Liver (tissue), 9 donors: ENCODE data around the gene TRAPPC6A. TPM values are rescaled to one million over a fixed set of nuclear protein-coding genes. Genes with fewer than 3 reads are reported as not detected.

Source experiments
- DNase-seq: peaks from one replicate; pipeline ENCODE4 v3.0.0-alpha.2; 2017; ENCODE audit warnings: low spot score
- H3K27ac ChIP-seq, 2 donors: one replicate each; pipeline ENCODE4 v1.7.0; 2013; ENCODE audit warnings: inconsistent platforms in 2 of 2, low read length in 2 of 2, control low read depth in 1 of 2, low read depth in 1 of 2, mild to moderate bottlenecking in 1 of 2
- H3K27me3 ChIP-seq, 4 donors: one replicate each; pipeline versions ENCODE4 v1.6.1 to v1.7.0; 2013; ENCODE audit warnings: low read length in 3 of 4, inconsistent platforms in 1 of 4, mild to moderate bottlenecking in 1 of 4, moderate library complexity in 1 of 4; ENCODE audit not compliant: control insufficient read depth in 4 of 4, insufficient read depth in 4 of 4
- H3K36me3 ChIP-seq, 4 donors: one replicate each; pipeline versions ENCODE4 v1.6.1 to v1.7.0; 2013; ENCODE audit warnings: low read length in 3 of 4, mild to moderate bottlenecking in 3 of 4, low read depth in 1 of 4, moderate library complexity in 1 of 4; ENCODE audit not compliant: control insufficient read depth in 4 of 4, insufficient read depth in 3 of 4
- H3K4me1 ChIP-seq, 4 donors: one replicate each; pipeline versions ENCODE4 v1.6.1 to v1.7.0; 2013; ENCODE audit warnings: low read length in 3 of 4, mild to moderate bottlenecking in 3 of 4, moderate library complexity in 1 of 4; ENCODE audit not compliant: control insufficient read depth in 4 of 4, insufficient read depth in 4 of 4
- H3K4me3 ChIP-seq, 3 donors: one replicate each; pipeline versions ENCODE4 v1.6.1 to v1.7.0; 2013; ENCODE audit warnings: low read length in 3 of 3, control low read depth in 1 of 3, low read depth in 1 of 3, mild to moderate bottlenecking in 1 of 3
- H3K9ac ChIP-seq, 2 donors: one replicate each; pipeline ENCODE4 v1.7.0; 2013; ENCODE audit warnings: low read length in 2 of 2, mild to moderate bottlenecking in 2 of 2, moderate library complexity in 2 of 2, control low read depth in 1 of 2, low read depth in 1 of 2
- H3K9me3 ChIP-seq, 4 donors: one replicate each; pipeline versions ENCODE4 v1.6.1 to v1.7.0; 2013; ENCODE audit warnings: low read length in 3 of 4; ENCODE audit not compliant: control insufficient read depth in 4 of 4
- ATF3 ChIP-seq: IDR thresholded peaks from 2 replicates; pipeline ENCODE4 v1.6.1; 2016; ENCODE audit warnings: antibody characterized with exemption
- CTCF ChIP-seq: fragments of 150-350 bp; IDR thresholded peaks from 2 replicates; pipeline ENCODE4 v1.5.1; 2017; ENCODE audit warnings: improper control_type of control experiment, low read depth, low read length; ENCODE audit not compliant: missing input control
- EGR1 ChIP-seq, 2 donors: IDR thresholded peaks; 2 replicates each; pipeline ENCODE4 v1.6.1; 2016 to 2018; ENCODE audit warnings: antibody characterized with exemption in 2 of 2, low read depth in 2 of 2
- FOXA1 ChIP-seq: IDR thresholded peaks from 2 replicates; pipeline ENCODE4 v1.6.1; 2016; ENCODE audit warnings: antibody characterized with exemption
- FOXA2 ChIP-seq: IDR thresholded peaks from 2 replicates; pipeline ENCODE4 v1.6.1; 2016; ENCODE audit warnings: antibody characterized with exemption
- GABPA ChIP-seq, 2 donors: IDR thresholded peaks in 1 of 2; conservative IDR thresholded peaks in 1 of 2; 2 replicates each; pipeline ENCODE4 v1.6.1; 2016; ENCODE audit warnings: antibody characterized with exemption in 2 of 2, mild to moderate bottlenecking in 1 of 2, moderate library complexity in 1 of 2
- HNF4A ChIP-seq, 2 donors: conservative IDR thresholded peaks; 2 replicates each; pipeline ENCODE4 v1.6.1; 2016; ENCODE audit warnings: antibody characterized with exemption in 2 of 2, mild to moderate bottlenecking in 2 of 2
- HNF4G ChIP-seq: IDR thresholded peaks from 2 replicates; pipeline ENCODE4 v1.6.1; 2016; ENCODE audit warnings: antibody characterized with exemption
- MAX ChIP-seq: IDR thresholded peaks from 2 replicates; pipeline ENCODE4 v1.6.1; 2016; ENCODE audit warnings: antibody characterized with exemption
- NR2F2 ChIP-seq: IDR thresholded peaks from 2 replicates; pipeline ENCODE4 v1.6.1; 2016; ENCODE audit warnings: antibody characterized with exemption
- RAD21 ChIP-seq, 2 donors: IDR thresholded peaks; 2 replicates each; pipeline ENCODE4 v1.6.1; 2016; ENCODE audit warnings: antibody characterized with exemption in 2 of 2, mild to moderate bottlenecking in 2 of 2
- REST ChIP-seq: IDR thresholded peaks from 2 replicates; pipeline ENCODE4 v1.6.1; 2016; ENCODE audit warnings: antibody characterized with exemption, mild to moderate bottlenecking
- RXRA ChIP-seq, 2 donors: IDR thresholded peaks; 2 replicates each; pipeline ENCODE4 v1.6.1; 2017 to 2018; ENCODE audit warnings: antibody characterized with exemption in 2 of 2, mild to moderate bottlenecking in 1 of 2
- SP1 ChIP-seq: IDR thresholded peaks from 2 replicates; pipeline ENCODE4 v1.6.1; 2018; ENCODE audit warnings: antibody characterized with exemption, mild to moderate bottlenecking
- TAF1 ChIP-seq: conservative IDR thresholded peaks from 2 replicates; pipeline ENCODE4 v1.6.1; 2016; ENCODE audit warnings: antibody characterized with exemption, mild to moderate bottlenecking
- YY1 ChIP-seq: IDR thresholded peaks from 2 replicates; pipeline ENCODE4 v1.6.1; 2016; ENCODE audit warnings: antibody characterized with exemption, mild to moderate bottlenecking
- ZBTB33 ChIP-seq: IDR thresholded peaks from 2 replicates; pipeline ENCODE4 v1.6.1; 2016; ENCODE audit warnings: antibody characterized with exemption
- WGBS: extraction: QIAGEN DNeasy Blood & Tissue Kit; methylation state at CpG from one replicate; pipeline ENCODE4 v1.1.7; 2013; 5-methylcytosine and 5-hydroxymethylcytosine counted together
- polyA plus RNA-seq, 2 donors: library from polyadenylated mRNA; stranded (reverse) in 1 of 2; unstranded in 1 of 2; fragments of 200-250 nt in 1 of 2; fragments of >200 nt in 1 of 2; fragmentation: Nextera tagmentation in 1 of 2; extraction: Ambion mirVana in 1 of 2; gene quantifications; one replicate each; pipeline versions ENCODE4 v1.2.1 to v1.2.3, GENCODE V29; 2013 to 2015
- total RNA-seq, 2 donors: library from RNA; depleted of rRNA; stranded (reverse); fragments of >200 nt; gene quantifications; one replicate each; pipeline ENCODE4 v1.2.3, GENCODE V29; 2014
- donor health status: healthy.
- donor health status: healthy.
- donor health status: healthy.
- donor health status: healthy.
- donor health status: healthy.

The TRAPPC6A gene
- total and polyA plus RNA-seq, 4 donors: 14.8 to 52.2 (median 28.6) TPM

- no peak overlapping the region for H3K4me3 ChIP-seq
- no peak overlapping the region for H3K9ac ChIP-seq
- WGBS: 85% methylated on average over 17 of the region's 17 CpGs
- H3K27ac ChIP-seq: no peak overlapping the region
- H3K36me3 ChIP-seq: peaks cover 0 to 3% (median 0%) of the 10 kb centered on the region in 4 donors
- DNase-seq: no peak
- H3K4me1 ChIP-seq: no peaks in the 10 kb centered on the region
- no peak for TF ChIP-seq ATF3
- TF ChIP-seq MAX: no peak
- no peak for TF ChIP-seq GABPA (IDR thresholded peaks at IDR 0.05 in 1 of 2, conservative IDR thresholded peaks at IDR 0.05 in 1 of 2)
- no peak for TF ChIP-seq CTCF
- TF ChIP-seq EGR1 (IDR thresholded peaks at IDR 0.05; ENCODE audit: low read depth in 2 of 2): no peak
- TF ChIP-seq TAF1: no peak
- no peak for TF ChIP-seq RAD21 (IDR thresholded peaks at IDR 0.05)
- TF ChIP-seq SP1: no peak
- no peak for TF ChIP-seq REST
- TF ChIP-seq RXRA (IDR thresholded peaks at IDR 0.05): no peak
- TF ChIP-seq HNF4G: no peak
- TF ChIP-seq FOXA2: no peak
- no peak for TF ChIP-seq NR2F2
- TF ChIP-seq YY1: no peak
- TF ChIP-seq HNF4A (conservative IDR thresholded peaks at IDR 0.05): no peak
- TF ChIP-seq FOXA1: no peak
- TF ChIP-seq ZBTB33: no peak
- H3K27me3 ChIP-seq: no peaks in the 10 kb centered on the region
- no peaks in the 10 kb centered on the region for H3K9me3 ChIP-seq
Measured at GRCh38 chr19:45137179-45137761, 40.8 kb downstream of the TRAPPC6A start.
